ENCODE results near the gene ATAD3C. TPM values are rescaled to one million over a fixed set of nuclear protein-coding genes. Genes with fewer than 3 reads are reported as not detected.
"Not testable (repeated sequence)": the region's sequence is repeated elsewhere in the genome, so short reads cannot be mapped to it uniquely, and the experiment has no call there.

The ATAD3C gene
- polyA plus RNA-seq, 1 donor: 1.7 TPM

GRCh38 chr1:1442069-1442770 is 7.3 kb upstream of the ATAD3C start:
- no peak for DNase-seq

DNA sequence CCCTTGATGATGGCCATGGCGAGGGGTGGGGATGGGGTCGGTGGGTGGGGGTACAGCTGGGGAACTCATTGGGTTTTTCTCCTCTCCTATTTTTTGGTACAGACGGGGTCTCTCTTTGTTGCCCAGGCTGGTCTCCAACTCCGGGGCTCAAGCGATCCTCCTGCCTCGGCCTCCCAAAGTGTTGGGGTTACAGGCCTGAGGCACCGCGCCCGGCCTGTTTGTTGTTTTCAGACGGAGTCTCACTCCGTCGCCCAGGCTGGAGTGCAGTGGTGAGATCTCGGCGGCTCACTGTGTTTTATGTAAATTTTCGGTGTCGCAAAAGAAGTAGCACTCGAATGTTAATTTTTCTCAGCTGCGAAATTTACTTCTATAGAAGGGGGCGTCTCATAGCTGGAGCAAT is 2.9 kb upstream of the ATAD3C start:
- not testable (repeated sequence) for DNase-seq

DNA sequence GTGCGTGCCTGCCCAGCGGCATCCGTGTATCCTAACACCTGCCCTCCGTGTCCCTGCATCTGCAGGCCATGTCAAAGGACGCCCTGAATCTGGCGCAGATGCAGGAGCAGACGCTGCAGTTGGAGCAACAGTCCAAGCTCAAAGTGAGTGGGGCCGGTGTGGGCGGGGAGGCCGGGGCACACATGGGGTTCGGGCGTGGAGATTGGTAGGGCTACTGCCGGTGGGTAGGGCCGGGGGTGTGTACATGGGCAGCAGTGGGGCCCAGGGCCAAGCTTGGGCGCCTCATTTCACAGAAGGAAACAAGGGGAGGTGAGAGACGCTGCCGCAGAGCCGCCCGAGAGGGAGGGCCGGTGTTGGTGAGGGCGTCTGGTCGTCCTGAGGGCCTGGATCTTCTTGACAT is 1.1 kb downstream of the ATAD3C start:
- DNase-seq: not testable (repeated sequence)

GRCh38 chr1:1451696-1452364 is 2.3 kb downstream of the ATAD3C start:
- no peak for DNase-seq

- DNase-seq: not testable (repeated sequence)
These were observed 2.9 kb downstream of the ATAD3C start for GRCh38 chr1:1452365-1452739.

DNA sequence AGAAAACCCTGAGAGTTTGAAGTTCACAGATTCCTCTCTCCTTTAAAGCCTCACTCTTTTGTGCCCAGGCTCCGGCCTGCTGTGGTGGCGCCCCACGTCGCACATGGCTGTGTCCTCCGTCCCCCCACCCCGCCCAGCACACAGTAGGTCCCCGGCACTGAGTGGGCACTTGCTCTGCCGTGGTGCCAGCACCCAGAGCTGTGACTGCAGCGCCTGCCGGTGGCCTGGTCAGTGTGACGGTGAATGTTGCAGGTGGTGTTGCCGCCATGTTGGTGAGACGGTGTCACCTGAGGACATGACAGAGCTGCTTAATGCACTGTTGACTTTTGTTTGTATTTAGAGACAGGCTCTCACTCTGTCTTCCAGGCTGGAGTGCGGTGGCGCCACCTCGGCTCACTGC is 3.4 kb downstream of the ATAD3C start:
- no peak for DNase-seq

- DNase-seq: not testable (repeated sequence)
These were observed 5.0 kb downstream of the ATAD3C start for GRCh38 chr1:1454286-1455056.

DNA sequence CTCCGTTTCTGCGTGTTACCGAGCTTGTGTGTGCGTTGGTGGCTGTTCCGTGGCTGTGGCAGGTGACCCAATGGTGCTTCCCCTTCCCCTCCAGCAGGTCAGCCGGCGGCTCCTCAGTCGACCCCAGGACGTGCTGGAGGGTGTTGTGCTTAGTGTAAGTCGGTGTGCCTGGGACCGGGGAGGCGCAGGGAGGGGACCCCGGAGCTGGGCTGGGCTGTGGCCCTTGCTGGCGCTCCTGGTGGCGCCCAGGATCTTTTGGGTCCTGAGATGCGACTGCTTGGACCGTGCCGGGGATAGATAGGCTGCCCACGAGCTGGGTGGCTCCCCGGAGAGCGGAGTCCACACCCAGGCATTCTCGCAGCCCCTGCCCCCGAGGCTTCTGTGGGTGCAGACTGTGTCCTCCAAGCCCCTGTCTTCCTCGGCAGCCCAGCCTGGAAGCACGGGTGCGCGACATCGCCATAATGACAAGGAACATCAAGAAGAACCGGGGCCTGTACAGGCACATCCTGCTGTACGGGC is 5.9 kb downstream of the ATAD3C start:
- no peak for DNase-seq

GRCh38 chr1:1455934-1456333 is 6.4 kb downstream of the ATAD3C start:
- DNase-seq: not testable (repeated sequence)

DNA sequence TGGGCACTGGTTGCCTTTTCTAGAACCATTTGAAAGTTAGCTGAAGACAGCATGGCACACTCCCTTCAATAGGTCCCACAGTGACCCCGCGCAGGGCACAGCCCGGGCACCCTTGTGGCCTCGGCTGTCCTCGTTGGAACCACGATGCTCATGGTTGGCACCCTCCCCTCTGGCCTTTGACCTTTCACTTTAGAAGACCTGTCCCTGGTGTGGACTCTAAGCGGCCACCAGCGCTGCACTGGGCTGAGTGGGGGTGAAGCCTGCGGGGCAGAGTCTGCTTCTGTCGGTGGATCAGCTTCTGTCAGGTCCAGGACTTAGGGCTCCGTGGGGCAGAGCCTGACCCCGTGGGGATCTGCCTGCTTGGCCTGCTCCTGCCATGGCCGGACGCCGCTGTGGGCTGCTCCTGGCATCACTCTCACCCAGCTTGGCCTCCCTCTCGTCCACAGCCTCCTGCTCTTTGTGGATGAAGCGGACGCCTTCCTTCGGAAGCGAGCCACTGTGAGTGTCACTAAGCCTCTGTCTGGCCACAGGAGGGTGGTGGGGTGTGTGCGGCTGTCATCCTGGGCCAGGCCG is 7.3 kb downstream of the ATAD3C start:
- DNase-seq: not testable (repeated sequence)

GRCh38 chr1:1459156-1459555 is 9.7 kb downstream of the ATAD3C start:
- DNase-seq: not testable (repeated sequence)

GRCh38 chr1:1459711-1460110 is 10.2 kb downstream of the ATAD3C start:
- not testable (repeated sequence) for DNase-seq

DNA sequence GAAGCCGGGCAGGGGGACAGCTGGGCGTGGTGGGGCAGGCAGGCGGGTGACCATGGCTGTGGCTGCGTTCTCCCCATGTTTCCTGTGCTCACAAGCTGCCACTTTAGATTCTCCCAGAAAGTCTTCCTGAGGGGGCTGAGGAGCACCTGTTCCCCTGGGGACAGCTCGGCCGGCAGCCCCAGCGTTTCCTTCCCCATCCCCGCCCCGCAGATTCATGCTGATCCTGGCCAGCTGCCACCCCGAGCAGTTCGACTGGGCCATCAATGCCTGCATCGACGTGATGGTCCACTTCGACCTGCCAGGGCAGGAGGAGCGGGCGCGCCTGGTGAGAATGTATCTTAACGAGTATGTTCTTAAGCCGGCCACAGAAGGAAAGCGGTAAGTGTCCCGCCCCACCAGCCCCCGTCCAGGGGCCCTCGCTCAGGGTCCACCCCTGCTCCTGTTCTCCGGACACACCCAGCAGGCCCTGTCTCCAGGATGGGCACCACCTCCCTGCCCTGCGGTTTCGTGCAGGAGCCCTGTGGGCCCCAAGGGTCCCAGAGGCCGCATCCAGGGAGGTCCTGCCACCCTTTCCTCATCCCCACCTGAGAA is 11.1 kb downstream of the ATAD3C start:
- no peak for DNase-seq

DNA sequence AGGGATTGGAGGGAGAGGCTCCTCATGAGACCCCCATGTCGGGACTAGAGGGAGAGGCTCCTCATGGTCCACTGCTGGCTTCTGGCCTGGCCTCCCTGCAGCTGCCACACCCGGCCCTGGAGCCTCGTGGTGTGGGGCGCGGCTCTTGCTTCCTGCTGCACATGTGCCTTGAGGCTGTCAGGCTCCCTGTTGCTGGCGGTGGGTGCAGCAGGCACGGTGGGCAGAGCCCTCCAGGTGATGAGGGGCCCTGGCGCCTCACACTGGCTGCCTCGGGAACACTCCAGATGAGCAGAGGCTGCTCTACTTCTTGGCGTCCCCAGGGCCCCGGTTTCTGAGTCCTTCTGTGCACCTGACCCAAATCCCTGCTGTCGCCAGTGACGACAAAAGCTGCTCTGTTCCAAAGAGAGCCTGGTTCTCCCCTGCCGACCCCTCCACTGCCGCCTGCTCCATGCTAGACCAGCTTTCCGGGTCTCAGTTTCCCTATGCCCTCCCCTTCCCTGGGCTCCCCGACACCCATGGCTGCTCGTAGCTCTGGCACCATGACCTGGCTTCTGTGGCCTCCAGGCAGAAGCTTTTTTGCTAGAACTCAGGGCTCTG is 12.3 kb downstream of the ATAD3C start:
- DNase-seq: no peak

- DNase-seq: no peak
These were observed 13.0 kb downstream of the ATAD3C start for GRCh38 chr1:1462318-1462966.

DNA sequence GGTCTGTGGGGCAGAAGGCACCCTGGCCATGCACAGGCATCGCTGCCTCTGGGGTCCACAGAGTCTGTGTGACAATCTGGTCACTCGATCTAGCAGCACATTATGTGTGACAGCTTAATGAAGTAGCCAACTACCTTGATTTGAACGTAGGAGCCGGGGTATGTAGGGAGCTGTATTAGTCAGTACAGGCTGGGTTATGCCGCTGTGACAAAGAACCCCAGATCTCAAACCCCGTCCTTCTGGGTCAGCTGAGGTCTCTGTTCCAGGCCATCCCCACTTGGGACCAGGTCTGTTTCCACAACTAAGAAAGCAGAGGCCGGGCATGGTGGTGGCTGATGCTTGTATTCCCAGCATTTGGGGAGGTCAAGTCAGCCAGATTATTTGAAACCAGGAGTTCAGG is 13.8 kb downstream of the ATAD3C start:
- DNase-seq: no peak

DNA sequence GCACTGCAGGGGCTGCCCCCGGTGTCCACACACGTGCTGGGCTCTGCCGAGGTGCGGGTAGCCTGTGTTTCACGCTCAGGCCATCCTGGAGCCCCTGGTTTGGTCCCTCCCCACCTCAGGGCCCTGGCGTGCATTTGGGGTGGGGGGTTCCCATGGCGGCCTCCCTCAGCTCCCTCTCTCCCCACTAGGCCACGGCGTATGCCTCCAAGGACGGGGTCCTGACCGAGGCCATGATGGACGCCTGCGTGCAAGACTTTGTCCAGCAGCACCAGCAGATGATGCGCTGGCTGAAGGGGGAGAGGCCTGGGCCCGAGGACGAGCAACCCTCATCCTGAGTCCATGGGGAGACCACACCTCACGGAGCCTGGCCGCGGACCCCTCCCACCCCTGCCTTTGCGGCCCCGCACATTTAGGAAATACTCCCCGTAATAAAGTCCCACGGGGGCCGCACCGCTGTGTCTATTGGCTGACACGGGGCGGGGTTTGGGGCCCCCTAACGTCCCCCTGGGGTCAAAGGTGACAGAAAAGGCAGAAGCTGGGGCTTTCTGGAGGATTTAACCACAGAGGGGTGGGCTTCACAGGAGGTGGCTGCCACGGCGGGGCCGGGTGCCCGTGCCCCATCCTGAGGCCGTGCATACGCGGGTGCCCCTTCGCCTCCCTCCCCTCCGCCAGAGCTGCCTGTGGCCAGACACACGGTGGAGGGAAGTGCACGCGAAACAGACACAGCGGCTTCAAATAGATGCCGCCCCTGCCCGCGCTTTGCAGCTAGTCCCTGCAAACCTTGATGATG is 18.9 kb downstream of the ATAD3C start:
- DNase-seq: not testable (repeated sequence)

DNA sequence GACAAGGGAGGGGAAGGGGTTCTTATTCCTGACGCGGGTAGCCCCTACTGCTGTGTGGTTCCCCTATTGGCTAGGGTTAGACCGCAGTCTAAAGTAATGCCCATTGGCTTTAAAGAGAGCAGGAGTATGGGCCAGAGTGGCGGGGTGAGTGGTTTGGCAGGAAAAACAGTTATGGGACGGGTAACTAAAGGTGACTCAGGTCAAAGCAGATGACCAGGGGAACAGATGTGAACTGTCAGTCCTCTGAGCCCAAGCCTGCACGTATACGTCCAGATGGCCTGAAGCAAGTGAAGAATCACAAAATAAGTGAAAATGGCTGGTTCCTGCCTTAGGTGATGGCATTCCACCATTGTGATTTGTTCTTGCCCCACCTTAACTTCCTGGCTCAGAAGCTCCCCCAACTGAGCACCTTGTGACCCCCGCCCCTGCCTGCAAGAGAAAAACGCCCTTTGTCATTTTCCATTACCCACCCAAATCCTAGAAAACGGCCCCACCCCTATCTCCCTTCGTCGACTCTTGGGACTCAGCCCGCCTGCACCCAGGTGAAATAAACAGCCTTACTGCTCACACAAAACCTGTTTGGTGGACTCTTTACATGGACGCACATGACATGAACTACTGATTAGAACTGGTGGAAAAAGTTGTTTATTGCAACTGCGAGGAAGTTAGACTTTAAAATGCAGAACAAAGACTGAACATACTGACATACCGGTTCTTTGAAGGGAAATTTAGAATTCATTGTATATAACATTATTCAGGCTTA is 21.3 kb downstream of the ATAD3C start:
- peak; percentile 3 for DNase-seq

- DNase-seq: peak; percentile 93
These were observed 22.0 kb downstream of the ATAD3C start, which contains the start of gene ATAD3B for GRCh38 chr1:1471389-1472052. ATAD3B (plus strand) TSS chr1:1471765; CDS start chr1:1471885, 120 bp downstream.

Measured in left kidney (tissue), 2 donors.